H7 (cell line): ENCODE results near the gene ZFR2. TPM values are rescaled to one million over a fixed set of nuclear protein-coding genes. Genes with fewer than 3 reads are reported as not detected.
A peak's percentile ranks its signal among the peaks of the same experiment; 100 is the strongest.
"Not testable (repeated sequence)": the region's sequence is repeated elsewhere in the genome, so short reads cannot be mapped to it uniquely, and the experiment has no call there.

ENCODE experiments used
- DNase-seq: peaks from one replicate; pipeline ENCODE4 v3.0.0; 2012
- H3K27me3 ChIP-seq: 2 replicates; pipeline ENCODE4 v1.6.0; 2011; ENCODE audit warnings: mild to moderate bottlenecking, low read length; ENCODE audit not compliant: control insufficient read depth, insufficient read depth
- H3K36me3 ChIP-seq: replicated peaks from 2 replicates; pipeline ENCODE4 v1.5.1; 2011; ENCODE audit warnings: low read length; ENCODE audit not compliant: control insufficient read depth, insufficient read depth
- H3K4me3 ChIP-seq: 2 replicates; pipeline ENCODE4 v1.5.1; 2011; ENCODE audit warnings: low read depth, mild to moderate bottlenecking, control low read depth, low read length, moderate library complexity; ENCODE audit not compliant: insufficient read depth
- total RNA-seq: library from RNA; depleted of rRNA; stranded (reverse); fragments of >200 nt; shearing (Covaris generic); gene quantifications from 2 replicates; pipeline ENCODE4 v1.2.3, GENCODE V29; 2014

ZFR2 gene
- total RNA-seq, 1 experiment from 2014 or later = 36.1 TPM

DNA sequence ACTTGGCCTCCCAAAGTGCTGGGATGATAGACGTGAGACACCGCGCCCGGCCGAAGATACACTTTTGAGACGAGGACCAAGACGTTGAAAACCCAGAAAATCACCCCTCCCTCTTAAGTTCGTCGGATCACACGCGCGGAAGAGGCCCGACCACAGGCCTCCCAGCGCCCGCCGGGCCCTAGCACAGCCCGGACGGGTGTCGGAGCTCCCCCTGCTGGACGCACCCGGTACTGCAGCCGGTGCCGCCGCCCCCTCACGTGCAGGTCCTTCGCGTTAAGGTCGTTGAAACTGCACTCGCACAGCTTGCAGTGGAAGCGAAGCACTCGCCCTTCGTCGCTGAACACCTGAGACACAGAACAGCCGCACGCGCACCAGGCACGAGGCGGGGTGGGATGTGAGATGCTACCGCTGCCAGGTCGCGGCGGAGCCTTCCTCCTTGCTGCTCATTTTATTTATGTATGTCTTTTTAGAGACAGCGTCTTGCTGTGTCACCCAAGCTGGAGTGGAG, 46.9 kb downstream of the ZFR2 start:
- Histone ChIP-seq H3K36me3 (no peaks in the 10 kb centered on the region), H3K27me3 (no peaks in the 10 kb centered on the region; the same call in 1 of the 2 replicates), H3K4me3 (no peak overlapping the region)
- peak; percentile 98 for DNase-seq

DNA sequence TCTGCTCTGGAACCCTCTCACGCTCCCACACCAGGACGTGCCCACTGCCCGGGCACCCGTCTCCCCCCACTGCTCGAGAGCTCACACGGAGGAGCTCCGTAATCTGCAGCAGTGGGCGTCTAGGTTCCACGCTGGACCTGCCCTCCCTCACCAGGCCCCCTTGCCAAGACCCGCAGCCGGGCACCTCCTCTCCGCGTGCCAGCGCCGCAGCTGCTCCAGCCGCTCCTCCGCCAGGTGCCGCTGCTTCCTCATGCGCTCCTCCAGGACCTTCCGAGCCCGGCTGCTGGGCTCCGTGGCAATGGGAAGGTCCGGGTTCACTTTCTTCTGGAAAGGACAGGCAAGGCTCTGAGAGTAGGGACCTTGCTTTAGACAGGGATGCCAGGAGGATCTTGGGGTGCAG, 47.7 kb downstream of the ZFR2 start:
- H3K27me3 ChIP-seq = no peaks in the 10 kb centered on the region; the same call in 1 of the 2 replicates
- peak; percentile 72 for DNase-seq

DNA sequence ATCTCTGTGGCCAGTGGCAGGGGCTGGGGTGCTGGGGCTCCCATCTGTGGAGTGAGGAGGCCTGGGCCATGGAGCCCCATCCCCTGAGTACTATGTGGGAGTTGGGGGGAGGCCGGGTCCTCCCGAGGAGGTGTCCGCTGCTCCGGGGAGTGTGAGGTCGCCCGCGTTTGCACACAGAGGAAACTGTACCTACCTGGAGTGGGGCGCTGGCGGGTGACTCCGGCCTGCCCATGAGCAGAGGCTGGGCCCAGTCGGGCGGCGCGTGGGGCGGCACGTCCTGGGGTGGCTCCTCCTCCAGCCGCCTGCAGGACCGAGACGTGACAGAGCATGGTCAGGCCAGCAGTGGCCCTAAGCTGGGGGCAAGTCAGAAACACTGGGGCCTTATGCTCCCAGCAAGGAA, 48.8 kb downstream of the ZFR2 start:
- H3K4me3 ChIP-seq = no peak overlapping the region
- H3K27me3 ChIP-seq = no peaks in the 10 kb centered on the region; the same call in 1 of the 2 replicates
- no peak for DNase-seq
- no peaks in the 10 kb centered on the region for H3K36me3 ChIP-seq

More for the DNA sequence above, 47.7 kb downstream of the ZFR2 start:
- Histone ChIP-seq H3K4me3 (no peak overlapping the region), H3K36me3 (no peaks in the 10 kb centered on the region)

GRCh38 chr19:3818918-3819317, 49.9 kb downstream of the ZFR2 start:
- peak; percentile 64 for DNase-seq
- H3K36me3 ChIP-seq = no peaks in the 10 kb centered on the region
- H3K27me3 ChIP-seq = no peaks in the 10 kb centered on the region; the same call in 1 of the 2 replicates
- no peak overlapping the region for H3K4me3 ChIP-seq

DNA sequence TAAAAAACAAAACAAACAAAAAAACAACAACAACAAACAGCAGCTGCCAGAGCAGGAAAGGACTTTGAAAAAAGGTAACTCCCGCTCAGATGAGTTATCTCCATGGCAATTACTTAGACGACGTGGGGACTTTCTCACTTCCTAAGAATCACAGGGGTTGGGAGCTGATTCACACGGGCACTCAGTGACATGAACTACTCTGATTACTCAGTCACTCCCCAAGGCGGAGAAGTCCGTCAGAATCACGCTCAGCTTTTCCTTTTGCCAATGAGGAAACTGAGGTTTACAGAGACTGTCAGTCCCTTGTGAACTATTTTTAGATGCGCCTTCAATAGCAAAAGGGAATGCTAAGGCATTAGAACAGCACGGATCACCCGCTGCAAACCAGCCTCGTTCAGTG, 50.4 kb downstream of the ZFR2 start:
- H3K4me3 ChIP-seq = no peak overlapping the region
- DNase-seq = no peak
- H3K27me3 ChIP-seq = no peaks in the 10 kb centered on the region; the same call in 1 of the 2 replicates
- H3K36me3 ChIP-seq = no peaks in the 10 kb centered on the region

GRCh38 chr19:3817761-3818160, 51.1 kb downstream of the ZFR2 start:
- DNase-seq = no peak
- no peaks in the 10 kb centered on the region for H3K36me3 ChIP-seq

DNA sequence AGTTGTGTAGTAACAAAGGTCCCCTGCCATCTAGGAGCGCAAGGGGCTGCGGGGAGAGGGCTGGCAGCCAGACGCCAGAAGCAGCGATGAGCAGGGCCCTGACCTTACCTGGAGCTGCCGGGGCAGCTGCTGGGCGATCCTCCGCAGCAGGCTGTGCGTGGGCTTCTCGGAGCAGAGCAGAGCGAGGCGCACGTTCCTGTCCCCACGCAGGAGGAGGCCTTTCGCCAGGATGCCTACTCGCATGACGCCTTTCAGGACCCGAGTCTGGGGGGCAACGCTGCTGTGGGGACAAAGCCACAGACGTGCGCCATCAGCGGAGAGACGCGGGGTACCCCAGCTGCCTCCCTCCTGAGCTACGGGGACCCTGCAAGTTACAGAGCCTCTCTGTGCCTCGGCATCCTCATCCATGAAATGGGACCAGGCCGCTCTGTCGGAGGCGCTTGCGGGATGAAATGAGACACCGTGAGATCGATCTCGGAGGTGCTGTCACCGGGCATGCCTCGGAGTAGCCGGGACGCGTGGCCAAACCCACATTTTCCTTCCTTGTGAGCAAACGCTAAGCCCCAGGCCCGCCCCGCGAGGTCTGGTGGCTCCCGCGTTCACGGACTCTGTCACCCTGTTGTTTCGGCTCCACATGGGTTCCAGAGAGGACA, 52.1 kb downstream of the ZFR2 start:
- no peaks in the 10 kb centered on the region for H3K27me3 ChIP-seq
- no peak overlapping the region for H3K4me3 ChIP-seq
- DNase-seq = no peak
- H3K36me3 ChIP-seq = no peaks in the 10 kb centered on the region

More at GRCh38 chr19:3817761-3818160, 51.1 kb downstream of the ZFR2 start:
- Histone ChIP-seq H3K4me3 (no peak overlapping the region), H3K27me3 (no peaks in the 10 kb centered on the region; the same call in 1 of the 2 replicates)

- DNase-seq, H3K27me3 ChIP-seq, H3K36me3 ChIP-seq, H3K4me3 ChIP-seq: not testable (repeated sequence)
These were observed 52.7 kb downstream of the ZFR2 start for GRCh38 chr19:3816148-3816547.

GRCh38 chr19:3814648-3815047, 54.2 kb downstream of the ZFR2 start:
- no peaks in the 10 kb centered on the region for H3K36me3 ChIP-seq

DNA sequence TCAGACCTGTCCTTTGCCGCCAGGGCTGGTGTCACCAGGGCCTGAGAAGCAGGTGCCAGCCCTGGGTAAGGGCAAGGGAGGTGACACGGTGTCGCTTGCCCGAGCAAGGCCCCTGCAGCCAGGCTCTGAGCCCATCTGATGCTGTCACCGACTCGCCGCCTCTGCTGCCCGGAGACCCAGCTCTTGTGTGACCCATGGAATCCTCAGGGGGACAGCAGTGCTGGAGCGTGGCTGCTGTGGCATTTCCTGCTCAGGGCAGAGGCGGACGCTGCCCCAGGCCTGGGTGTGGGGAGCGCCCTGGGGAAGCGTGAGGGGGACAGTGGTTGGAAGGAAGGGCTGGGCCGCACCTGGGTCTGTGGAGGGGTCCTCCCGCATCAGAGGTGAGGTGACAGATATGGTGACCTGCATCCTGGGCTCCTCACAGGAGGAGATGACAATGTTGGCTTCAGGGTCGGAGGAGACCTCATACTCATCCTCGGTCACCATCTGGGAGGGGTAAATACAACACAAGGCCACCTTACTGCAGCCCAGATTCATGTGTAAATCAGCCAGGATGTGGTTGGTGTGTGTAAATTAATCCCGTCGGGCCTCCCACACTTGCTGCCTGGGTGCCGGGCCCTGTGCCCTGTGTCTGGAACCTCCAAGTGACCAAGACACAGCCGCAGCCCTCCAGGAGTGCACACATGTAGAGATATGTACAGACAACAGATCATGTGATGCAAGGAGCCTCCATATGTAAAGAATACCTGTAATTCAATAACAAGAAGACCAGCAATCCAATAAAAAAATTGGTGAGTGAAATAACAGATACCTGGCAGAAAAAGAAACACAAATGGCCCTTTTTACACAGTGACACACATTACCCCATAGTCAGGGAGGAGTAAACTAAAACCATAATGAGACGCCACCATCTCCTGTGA, 55.1 kb downstream of the ZFR2 start:
- DNase-seq = no peak
- Histone ChIP-seq H3K36me3 (no peaks in the 10 kb centered on the region), H3K4me3 (no peak overlapping the region), H3K27me3 (no peaks in the 10 kb centered on the region)

More at GRCh38 chr19:3814648-3815047, 54.2 kb downstream of the ZFR2 start:
- Histone ChIP-seq H3K27me3 (no peaks in the 10 kb centered on the region), H3K4me3 (no peak overlapping the region)
- DNase-seq = no peak

DNA sequence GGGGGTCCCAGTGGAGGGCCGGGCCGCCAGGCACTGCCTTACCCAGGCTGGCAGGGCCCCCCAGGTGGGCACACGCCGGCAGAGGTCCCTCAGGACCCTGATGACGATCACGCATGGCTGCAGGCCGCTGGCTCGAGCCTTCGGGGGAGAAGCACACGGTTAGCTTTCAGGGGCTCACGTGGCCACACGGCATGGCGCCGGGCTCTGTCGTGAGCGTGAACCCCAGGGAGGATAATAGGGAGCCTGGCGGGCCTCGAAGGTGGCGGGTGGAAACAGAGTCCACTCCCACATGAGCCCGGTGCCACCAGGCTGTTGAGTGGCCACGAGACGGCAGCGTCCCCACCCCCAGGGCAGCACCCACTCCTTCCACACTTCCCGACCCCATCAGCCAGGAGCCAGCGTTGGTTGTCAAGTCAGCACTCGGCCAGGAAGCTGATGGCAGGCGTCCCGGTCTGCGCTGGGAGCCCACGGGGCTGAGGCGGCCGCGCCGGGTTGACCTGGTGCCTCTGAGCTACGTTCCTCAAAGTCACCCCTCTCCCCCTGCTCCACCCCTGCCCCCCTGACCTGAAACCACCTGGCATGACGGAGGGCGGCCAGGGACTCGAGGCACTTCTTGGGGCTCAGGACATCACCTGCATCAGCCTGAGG, 58.0 kb downstream of the ZFR2 start:
- Histone ChIP-seq H3K27me3 (no peaks in the 10 kb centered on the region), H3K36me3 (no peaks in the 10 kb centered on the region), H3K4me3 (no peak overlapping the region)
- peak; percentile 60 for DNase-seq

- DNase-seq = no peak
- Histone ChIP-seq H3K4me3 (no peak overlapping the region), H3K27me3 (no peaks in the 10 kb centered on the region), H3K36me3 (no peaks in the 10 kb centered on the region)
These were observed 58.7 kb downstream of the ZFR2 start for GRCh38 chr19:3809881-3810707.

- H3K27me3 ChIP-seq = no peaks in the 10 kb centered on the region
- DNase-seq = no peak
- H3K4me3 ChIP-seq = no peak overlapping the region
- H3K36me3 ChIP-seq = no peaks in the 10 kb centered on the region
These were observed 60.3 kb downstream of the ZFR2 start for GRCh38 chr19:3808420-3809143.
